ENCODE data around the gene MRPS6. TPM values are rescaled to one million over a fixed set of nuclear protein-coding genes. Genes with fewer than 3 reads are reported as not detected.
A peak's percentile ranks its signal among the peaks of the same experiment; 100 is the strongest.

The MRPS6 gene
- total RNA-seq, 4 donors from 2014 or later: 20.3 to 29.7 (median 22.7) TPM

GRCh38 chr21:34072145-34073031 lies 990 bp upstream of the MRPS6 start:
- Histone ChIP-seq H3K4me3 (peak overlapping the region; percentile 87 to 96 (median 91)), H3K9me3 (no peaks in the 10 kb centered on the region), H3K27me3 (no peaks in the 10 kb centered on the region), H3K27ac (peak overlapping the region; percentile 65 to 97 (median 82)), H3K36me3 (peaks cover 0 to 4% (median 0%) of the 10 kb centered on the region in 3 donors), H3K4me1 (peaks cover 0 to 15% (median 3%) of the 10 kb centered on the region in 4 donors)
- DNase-seq: peak in 2 of 3 donors; percentile 33 to 56
- TF ChIP-seq CTCF (IDR thresholded peaks at IDR 0.05) (no peak), POLR2A (IDR thresholded peaks at IDR 0.05) (no peak)

GRCh38 chr21:34073749-34074282 lies 438 bp downstream of the MRPS6 start:
- Histone ChIP-seq H3K27me3 (no peaks in the 10 kb centered on the region), H3K27ac (peak overlapping the region; percentile 84 to 97 (median 94)), H3K4me1 (peaks cover 0 to 25% (median 3%) of the 10 kb centered on the region in 4 donors), H3K4me3 (peak overlapping the region; percentile 87 to 96 (median 91)), H3K36me3 (peaks cover 0 to 4% (median 0%) of the 10 kb centered on the region in 3 donors), H3K9me3 (no peaks in the 10 kb centered on the region)
- DNase-seq: peak in 2 of 3 donors; percentile 62 to 75
- TF ChIP-seq CTCF (IDR thresholded peaks at IDR 0.05) (no peak), POLR2A (IDR thresholded peaks at IDR 0.05) (no peak)

DNA sequence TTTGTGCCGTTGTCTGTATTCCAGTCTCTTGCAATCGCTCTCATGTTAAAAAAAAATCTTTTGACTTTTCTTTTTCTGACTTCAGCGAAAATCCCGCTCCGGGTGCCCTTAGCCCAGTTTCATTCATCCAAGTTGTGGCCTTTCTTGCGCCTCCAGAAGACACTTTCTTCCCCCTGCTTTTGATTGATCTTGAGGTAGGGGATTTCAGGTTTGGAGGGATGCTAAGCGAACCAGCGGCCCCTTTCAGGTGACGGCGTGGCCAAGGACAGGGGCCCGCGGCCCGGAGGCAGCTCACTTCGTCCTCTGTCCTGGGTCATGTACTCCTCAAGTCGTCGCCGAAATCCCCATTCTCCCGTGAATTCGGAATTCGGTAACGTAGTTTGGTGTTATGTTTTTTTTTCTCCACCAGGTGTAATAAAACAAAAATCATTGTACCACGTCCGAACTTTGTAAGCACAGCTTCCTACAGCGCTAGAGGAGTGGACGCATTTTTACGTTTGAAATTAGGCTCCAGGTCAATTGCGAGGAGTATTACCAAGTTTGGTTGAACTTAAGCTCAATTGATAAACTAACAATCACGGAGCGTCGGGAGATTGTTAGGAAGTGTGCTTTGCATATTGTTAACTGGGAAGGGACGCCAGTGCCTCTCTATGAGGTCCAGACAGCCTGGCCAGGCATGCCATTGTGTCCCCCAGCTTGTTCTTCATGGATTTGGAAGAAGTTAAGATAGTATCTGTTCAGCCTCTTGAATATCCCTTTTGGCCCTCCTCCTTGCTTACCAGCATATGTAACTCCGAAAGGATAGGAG lies 1.1 kb downstream of the MRPS6 start:
- H3K4me1 ChIP-seq: peaks cover 0 to 32% (median 3%) of the 10 kb centered on the region in 4 donors
- H3K27me3 ChIP-seq: no peaks in the 10 kb centered on the region
- H3K9me3 ChIP-seq: no peaks in the 10 kb centered on the region
- DNase-seq: peak in 1 of 3 donors; percentile 52
- TF ChIP-seq POLR2A (IDR thresholded peaks at IDR 0.05) (no peak), CTCF (IDR thresholded peaks at IDR 0.05) (peak in 4 of 6 experiments; percentile 13 to 29 (median 17))
- H3K27ac ChIP-seq: peak overlapping the region; percentile 3 to 97 (median 94)
- peaks cover 0 to 4% (median 0%) of the 10 kb centered on the region in 3 donors for H3K36me3 ChIP-seq
- peak overlapping the region; percentile 87 to 96 (median 91) for H3K4me3 ChIP-seq

GRCh38 chr21:34075091-34075425 lies 1.7 kb downstream of the MRPS6 start:
- no peak for DNase-seq
- H3K4me3 ChIP-seq: peak overlapping the region in 2 of 4 donors; percentile 95 to 96
- H3K4me1 ChIP-seq: peaks cover 0 to 37% (median 4%) of the 10 kb centered on the region in 4 donors
- TF ChIP-seq POLR2A (IDR thresholded peaks at IDR 0.05): no peak
- TF ChIP-seq CTCF (IDR thresholded peaks at IDR 0.05): no peak
- H3K9me3 ChIP-seq: no peaks in the 10 kb centered on the region
- no peaks in the 10 kb centered on the region for H3K27me3 ChIP-seq
- H3K36me3 ChIP-seq: peaks cover 0 to 4% (median 0%) of the 10 kb centered on the region in 3 donors
- H3K27ac ChIP-seq: peak overlapping the region in 1 of 4 donors; percentile 97

Data from Peyer's patch (tissue), 4 donors.